VCaP (cell line): Measurements from ENCODE around the gene GLOD5.
"Not testable (repeated sequence)": the region's sequence is repeated elsewhere in the genome, so short reads cannot be mapped to it uniquely, and the experiment has no call there.

Experiments
- H3K27ac ChIP-seq: fragments of 450-650 bp; 2 replicates; pipeline ENCODE4 v1.5.1; 2017
- CTCF ChIP-seq: fragments of 450-650 bp; conservative IDR thresholded peaks from 2 replicates; pipeline ENCODE4 v1.5.1; 2017; ENCODE audit warnings: mild to moderate bottlenecking, moderate library complexity

The GLOD5 gene

GRCh38 chrX:48818098-48818497 is 56.6 kb downstream of the GLOD5 start:
- no peak for TF ChIP-seq CTCF
- no peak overlapping the region for H3K27ac ChIP-seq

GRCh38 chrX:48818866-48819265 is 57.3 kb downstream of the GLOD5 start:
- TF ChIP-seq CTCF = no peak
- no peak overlapping the region for H3K27ac ChIP-seq

GRCh38 chrX:48819394-48819793 is 57.8 kb downstream of the GLOD5 start:
- H3K27ac ChIP-seq = not testable (repeated sequence)

GRCh38 chrX:48823053-48823452 is 61.5 kb downstream of the GLOD5 start:
- no peak overlapping the region for H3K27ac ChIP-seq
- no peak for TF ChIP-seq CTCF
